H1 (cell line): ENCODE measurements around the gene STKLD1. TPM values are rescaled to one million over a fixed set of nuclear protein-coding genes. Genes with fewer than 3 reads are reported as not detected.

ENCODE experiments used
- CTCF ChIA-PET: fragments of 300-600 bp; sonication (Branson Sonifier 250); formaldehyde crosslinking; loops from one replicate; lab custom pipeline; 2021; ENCODE audit not compliant: partially characterized antibody; lab: Charles Lee
- POLR2A ChIA-PET: fragments of 300-600 bp; sonication (Branson Sonifier 250); formaldehyde crosslinking; loops from one replicate; lab custom pipeline; 2021; ENCODE audit warnings: inconsistent platforms; ENCODE audit not compliant: partially characterized antibody; lab: Charles Lee
- DNase-seq, 2 experiments: peaks; one replicate each; pipeline versions ENCODE4 v3.0.0 to v3.0.0-alpha.2; 2010 to 2022; ENCODE audit warnings: low spot score in 2 of 2, low read depth in 1 of 2, mixed read lengths in 1 of 2
- FAIRE-seq: peaks from 2 replicates; lab custom pipeline; 2011; peaks lifted over from hg19 to GRCh38; lab: Jason Lieb, UNC
- H2AFZ ChIP-seq: 2 replicates; pipeline ENCODE4 v1.8.1; 2012; ENCODE audit warnings: low read length, inconsistent platforms
- H2AK5ac ChIP-seq: 2 replicates; pipeline ENCODE4 v1.6.1; 2013; ENCODE audit warnings: low read depth, low read length
- H2BK120ac ChIP-seq: replicated peaks from 2 replicates; pipeline ENCODE3; 2013; ENCODE audit warnings: low read depth, low read length, inconsistent platforms
- H2BK12ac ChIP-seq: 2 replicates; pipeline ENCODE4 v1.6.1; 2013; ENCODE audit warnings: low read depth, low read length
- H2BK15ac ChIP-seq: 2 replicates; pipeline ENCODE4 v1.6.1; 2013; ENCODE audit warnings: low read length
- H2BK20ac ChIP-seq: 2 replicates; pipeline ENCODE4 v1.6.1; 2013; ENCODE audit warnings: low read length
- H2BK5ac ChIP-seq: 2 replicates; pipeline ENCODE4 v1.6.1; 2013; ENCODE audit warnings: low read depth, low read length
- H3K14ac ChIP-seq: 2 replicates; pipeline ENCODE4 v1.6.1; 2013; ENCODE audit warnings: inconsistent platforms; ENCODE audit not compliant: insufficient read length
- H3K18ac ChIP-seq: 2 replicates; pipeline ENCODE4 v1.6.1; 2013; ENCODE audit warnings: low read length; ENCODE audit errors: extremely low read depth
- H3K23ac ChIP-seq: 2 replicates; pipeline ENCODE4 v1.6.1; 2013; ENCODE audit warnings: inconsistent platforms; ENCODE audit not compliant: insufficient read length
- H3K23me2 ChIP-seq: 2 replicates; pipeline ENCODE4 v1.6.1; 2013; ENCODE audit warnings: low read depth, low read length
- H3K27ac ChIP-seq: 2 replicates; pipeline ENCODE4 v1.6.1; 2011; ENCODE audit warnings: low read depth, low read length, inconsistent platforms
- H3K27me3 ChIP-seq, 4 experiments: replicated peaks in 1 of 4; 1 replicate in 1 of 4; 2 replicates in 3 of 4; pipeline versions ENCODE4 v1.6.1 to v1.8.1; 2011 to 2013; ENCODE audit warnings: low read length in 3 of 4, mild to moderate bottlenecking in 3 of 4, inconsistent platforms in 2 of 4, mixed read lengths in 2 of 4, moderate library complexity in 1 of 4; ENCODE audit not compliant: control insufficient read depth in 3 of 4, insufficient read depth in 3 of 4; ENCODE audit errors: extremely low read depth in 1 of 4
- H3K36me3 ChIP-seq, 4 experiments: 2 replicates each; pipeline versions ENCODE4 v1.6.1 to v1.8.1; 2011 to 2013; ENCODE audit warnings: mild to moderate bottlenecking in 4 of 4, low read length in 3 of 4, moderate library complexity in 2 of 4, control low read depth in 1 of 4, inconsistent platforms in 1 of 4; ENCODE audit not compliant: insufficient read depth in 4 of 4, control insufficient read depth in 2 of 4
- H3K4ac ChIP-seq: replicated peaks from 2 replicates; pipeline ENCODE3; 2013; ENCODE audit warnings: low read length, low read depth, mixed read lengths, inconsistent platforms; ENCODE audit not compliant: insufficient read length
- H3K4me1 ChIP-seq, 4 experiments: replicated peaks in 1 of 4; 1 replicate in 1 of 4; 2 replicates in 3 of 4; pipeline versions ENCODE4 v1.6.1 to v1.8.1; 2011 to 2013; ENCODE audit warnings: low read length in 3 of 4, inconsistent platforms in 2 of 4, mixed read lengths in 1 of 4; ENCODE audit not compliant: insufficient read depth in 4 of 4, control insufficient read depth in 3 of 4
- H3K4me2 ChIP-seq, 2 experiments: 2 replicates each; pipeline versions ENCODE4 v1.6.1 to v1.8.1; 2011 to 2013; ENCODE audit warnings: low read depth in 2 of 2, low read length in 2 of 2, control low read depth in 1 of 2, inconsistent platforms in 1 of 2, mild to moderate bottlenecking in 1 of 2; ENCODE audit not compliant: insufficient read depth in 1 of 2
- H3K4me3 ChIP-seq, 4 experiments: fragments of 200-600, 300-600 bp in 1 of 4; sonication (generic), shearing (Covaris generic), sonication (Bioruptor Twin) in 1 of 4; 2 replicates each; pipeline versions ENCODE4 v1.5.1 to v1.8.1; 2011 to 2016; ENCODE audit warnings: low read length in 4 of 4, low read depth in 3 of 4, control low read depth in 2 of 4, inconsistent platforms in 2 of 4, mild to moderate bottlenecking in 2 of 4, mixed read lengths in 1 of 4, moderate library complexity in 1 of 4; ENCODE audit not compliant: insufficient read depth in 2 of 4; ENCODE audit errors: extremely low read depth in 1 of 4
- H3K56ac ChIP-seq: replicated peaks from 2 replicates; pipeline ENCODE3; 2013; ENCODE audit warnings: low read depth, mild to moderate bottlenecking, mixed read lengths, low read length, inconsistent platforms; ENCODE audit not compliant: insufficient read length
- H3K79me1 ChIP-seq: 2 replicates; pipeline ENCODE4 v1.6.1; 2013; ENCODE audit warnings: low read depth, low read length, control low read depth
- H3K79me2 ChIP-seq, 2 experiments: 2 replicates each; pipeline versions ENCODE4 v1.6.1 to v1.8.1; 2012 to 2013; ENCODE audit warnings: low read length in 2 of 2, mild to moderate bottlenecking in 2 of 2, inconsistent platforms in 1 of 2; ENCODE audit not compliant: insufficient read depth in 2 of 2, control insufficient read depth in 1 of 2
- H3K9ac ChIP-seq, 4 experiments: replicated peaks in 1 of 4; 1 replicate in 1 of 4; 2 replicates in 3 of 4; pipeline versions ENCODE4 v1.6.1 to v1.8.1; 2011 to 2013; ENCODE audit warnings: low read depth in 3 of 4, low read length in 3 of 4, control low read depth in 2 of 4, mild to moderate bottlenecking in 2 of 4, moderate library complexity in 2 of 4, inconsistent platforms in 1 of 4; ENCODE audit errors: extremely low read depth in 1 of 4
- H3K9me3 ChIP-seq, 2 experiments: 2 replicates each; pipeline versions ENCODE4 v1.6.1 to v1.8.1; 2012 to 2013; ENCODE audit warnings: mild to moderate bottlenecking in 2 of 2, moderate library complexity in 2 of 2, control low read depth in 1 of 2, inconsistent platforms in 1 of 2, low read depth in 1 of 2, low read length in 1 of 2, mixed read lengths in 1 of 2; ENCODE audit not compliant: insufficient read depth in 2 of 2
- H4K20me1 ChIP-seq, 2 experiments: replicated peaks in 1 of 2; 2 replicates each; pipeline versions ENCODE3 to v1.8.1; 2011 to 2013; ENCODE audit warnings: inconsistent platforms in 2 of 2, low read length in 2 of 2, mild to moderate bottlenecking in 1 of 2; ENCODE audit not compliant: insufficient read depth in 2 of 2, control insufficient read depth in 1 of 2
- H4K5ac ChIP-seq: 2 replicates; pipeline ENCODE4 v1.6.1; 2013; ENCODE audit warnings: low read length, low read depth, mixed read lengths, inconsistent platforms; ENCODE audit not compliant: insufficient read length
- H4K8ac ChIP-seq: 2 replicates; pipeline ENCODE4 v1.8.0; 2013; ENCODE audit warnings: mild to moderate bottlenecking, moderate library complexity, low read length, inconsistent platforms; ENCODE audit not compliant: insufficient read depth; ENCODE audit errors: extremely low read depth
- H4K91ac ChIP-seq: replicated peaks from 2 replicates; pipeline ENCODE3; 2013; ENCODE audit warnings: low read length, mixed read lengths, inconsistent platforms; ENCODE audit not compliant: insufficient read length
- CHD2 ChIP-seq: IDR thresholded peaks from 2 replicates; pipeline ENCODE4 v1.6.1; 2012; ENCODE audit warnings: low read length, improper control_type of control experiment
- EP300 ChIP-seq, 2 experiments: IDR thresholded peaks; 1 replicate in 1 of 2; 2 replicates in 1 of 2; pipeline ENCODE4 v1.6.1; 2011 to 2012; ENCODE audit warnings: low read depth in 2 of 2, low read length in 2 of 2, mild to moderate bottlenecking in 2 of 2, borderline replicate concordance in 1 of 2, inconsistent platforms in 1 of 2, moderate library complexity in 1 of 2
- JUND ChIP-seq: IDR thresholded peaks from 2 replicates; pipeline ENCODE4 v1.6.1; 2011; ENCODE audit warnings: mild to moderate bottlenecking, improper control_type of control experiment, low read length
- POU5F1 ChIP-seq: IDR thresholded peaks from 2 replicates; pipeline ENCODE4 v1.6.1; 2011; ENCODE audit warnings: low read depth, mild to moderate bottlenecking, low read length, moderate library complexity
- RAD21 ChIP-seq, 2 experiments: IDR thresholded peaks in 1 of 2; conservative IDR thresholded peaks in 1 of 2; 2 replicates each; pipeline ENCODE4 v1.6.1; 2011; ENCODE audit warnings: low read depth in 2 of 2, low read length in 2 of 2, improper control_type of control experiment in 1 of 2, inconsistent platforms in 1 of 2, mild to moderate bottlenecking in 1 of 2, moderate library complexity in 1 of 2
- RFX5 ChIP-seq: IDR thresholded peaks from 2 replicates; pipeline ENCODE4 v1.6.1; 2011; ENCODE audit warnings: low read depth, low read length, improper control_type of control experiment, borderline replicate concordance
- SIX5 ChIP-seq: IDR thresholded peaks from 2 replicates; pipeline ENCODE4 v1.6.1; 2011; ENCODE audit warnings: mild to moderate bottlenecking, low read depth, low read length
- SP2 ChIP-seq: IDR thresholded peaks from 2 replicates; pipeline ENCODE4 v1.6.1; 2012; ENCODE audit warnings: mild to moderate bottlenecking, low read length, inconsistent platforms
- SRF ChIP-seq: IDR thresholded peaks from 2 replicates; pipeline ENCODE4 v1.6.1; 2011; ENCODE audit warnings: mild to moderate bottlenecking, low read depth, low read length, moderate library complexity
- TAF7 ChIP-seq: optimal IDR thresholded peaks from 2 replicates; pipeline ENCODE3; 2011; ENCODE audit warnings: low read depth, mild to moderate bottlenecking, inconsistent platforms, low read length, moderate library complexity, borderline replicate concordance
- ZNF274 ChIP-seq: IDR thresholded peaks from 2 replicates; pipeline ENCODE4 v1.7.0; 2012; ENCODE audit warnings: low read length, borderline replicate concordance; ENCODE audit errors: extremely low read depth
- WGBS, 2 experiments: shearing (Covaris generic) in 1 of 2; methylation state at CpG; one replicate each; pipeline versions ENCODE4 v1.1.6 to v1.1.7; 2013 to 2015; ENCODE audit warnings: low lambda C conversion rate in 2 of 2, mixed read lengths in 2 of 2, inconsistent platforms in 1 of 2, low coverage in 1 of 2, missing lambda C conversion rate in 1 of 2; ENCODE audit not compliant: insufficient replicate concordance in 2 of 2, insufficient coverage in 1 of 2, insufficient read length in 1 of 2; ENCODE audit errors: extremely low coverage in 1 of 2, missing lambda C conversion rate in 1 of 2; 5-methylcytosine and 5-hydroxymethylcytosine counted together
- polyA plus RNA-seq, 7 experiments: library from polyadenylated mRNA; depleted of rRNA in 3 of 7; stranded (reverse) in 5 of 7; unstranded in 2 of 7; fragments of >200 nt in 5 of 7; fragments of 200-250 nt in 2 of 7; gene quantifications; 1 replicate in 5 of 7; 2 replicates in 1 of 7; 4 replicates in 1 of 7; pipeline versions ENCODE4 v1.2.1 to v1.2.3, GENCODE V29; 2011 to 2013; ENCODE audit warnings: missing spikeins in 2 of 7, mixed read lengths in 2 of 7
- total RNA-seq: library from RNA; stranded (reverse); fragmentation: NEBNext Ultra II Directional; extraction: Animal tissue kit (Norgen Biotek cat#: 25700); gene quantifications from 2 replicates; pipeline ENCODE4 v1.2.1, GENCODE V29; 2021
- TF ChIP-seq, protein P1 (sequence below): IDR thresholded peaks from 2 replicates; pipeline ENCODE4 v1.6.1; 2012; ENCODE audit warnings: low read length, inconsistent platforms

Gene STKLD1
- total and polyA plus RNA-seq, 2 of the 8 experiments (the other 6 are each of a cell fraction or from before 2014, with no cell fraction given) = 0.26 TPM; not detected in 1

DNA sequence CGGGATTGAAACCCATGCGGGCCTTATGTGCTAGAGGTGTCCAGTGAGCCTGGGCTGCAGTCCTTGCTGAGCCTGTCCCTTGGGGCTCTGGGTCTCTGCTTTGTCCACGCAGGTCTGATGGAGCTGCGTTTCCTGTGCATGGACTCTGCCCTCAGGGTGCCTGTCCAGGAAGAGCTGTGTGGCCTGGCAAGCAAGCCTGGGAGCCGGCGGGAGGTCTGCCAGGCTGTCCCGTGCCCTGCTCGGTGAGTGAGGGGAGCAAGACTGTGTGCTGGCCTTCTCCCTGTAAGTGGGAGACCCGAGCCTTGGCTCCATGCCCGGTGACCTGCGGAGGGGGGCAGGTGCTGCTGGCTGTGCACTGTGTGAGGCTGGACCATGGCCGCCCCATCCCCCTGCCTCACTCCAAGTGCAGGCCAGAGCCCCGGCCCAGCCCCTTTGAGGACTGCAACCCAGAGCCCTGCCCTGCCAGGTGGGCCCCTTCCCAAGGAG, 72.4 kb downstream of the STKLD1 start:
- no peak overlapping the region for H3K14ac ChIP-seq
- H4K91ac ChIP-seq = no peak overlapping the region
- H2BK20ac ChIP-seq = no peak overlapping the region
- no peak overlapping the region for H4K5ac ChIP-seq
- H4K20me1 ChIP-seq = peaks cover 0 to 3% of the 10 kb centered on the region in 2 experiments
- no peaks in the 10 kb centered on the region for H3K9me3 ChIP-seq
- no peak overlapping the region for H3K18ac ChIP-seq
- H3K36me3 ChIP-seq = no peaks in the 10 kb centered on the region
- H2BK120ac ChIP-seq = no peak overlapping the region
- no peak overlapping the region for H2BK12ac ChIP-seq
- no peaks in the 10 kb centered on the region for H3K4me1 ChIP-seq
- H3K79me1 ChIP-seq = no peaks in the 10 kb centered on the region
- ChIA-PET POLR2A (interaction anchor here (1.3 kb wide), 1 partner anchor 15 kb away, joined by 3 read pairs; no protein-coding TSS in a partner anchor), CTCF (interaction anchor here (0.7 to 7.2 kb wide), 4 partner anchors 7 to 297 kb away, joined by 3 to 64 read pairs (median 3); no protein-coding TSS in a partner anchor)
- H3K56ac ChIP-seq = no peak overlapping the region
- DNase-seq = no peak
- WGBS, 2 experiments = 85% methylated on average over 12 of the region's 13 CpGs; no CpG with 5 or more reads in 1 of the 2 experiments
- no peak for FAIRE-seq
- H2BK15ac ChIP-seq = no peak overlapping the region
- H2AK5ac ChIP-seq = no peak overlapping the region
- no peaks in the 10 kb centered on the region for H3K23me2 ChIP-seq
- H2AFZ ChIP-seq = no peak overlapping the region
- no peak overlapping the region for H3K23ac ChIP-seq
- no peak overlapping the region for H3K9ac ChIP-seq
- no peak overlapping the region for H2BK5ac ChIP-seq
- H3K27ac ChIP-seq = no peak overlapping the region
- H3K4ac ChIP-seq = no peak overlapping the region
- no peak overlapping the region; the same call in 1 of the 2 replicates for H4K8ac ChIP-seq
- no peaks in the 10 kb centered on the region for H3K79me2 ChIP-seq
- H3K4me3 ChIP-seq = no peak overlapping the region
- H3K4me2 ChIP-seq = no peak overlapping the region
- no peaks in the 10 kb centered on the region; a peak in 1 of 7 replicates for H3K27me3 ChIP-seq
- TF ChIP-seq SIX5 = no peak
- no peak for TF ChIP-seq TAF7
- no peak for TF ChIP-seq SP2
- TF ChIP-seq EP300 (IDR thresholded peaks at IDR 0.05; ENCODE audit: borderline replicate concordance in 1 of 2, low read depth in 2 of 2, low read length in 2 of 2) = no peak
- TF ChIP-seq JUND = no peak
- no peak for TF ChIP-seq RAD21 (IDR thresholded peaks at IDR 0.05 in 1 of 2, conservative IDR thresholded peaks at IDR 0.05 in 1 of 2; ENCODE audit: low read depth in 2 of 2, low read length in 2 of 2)
- no peak for TF ChIP-seq RFX5
- TF ChIP-seq ZNF274 = no peak
- TF ChIP-seq SRF = no peak
- TF ChIP-seq, protein P1, sequence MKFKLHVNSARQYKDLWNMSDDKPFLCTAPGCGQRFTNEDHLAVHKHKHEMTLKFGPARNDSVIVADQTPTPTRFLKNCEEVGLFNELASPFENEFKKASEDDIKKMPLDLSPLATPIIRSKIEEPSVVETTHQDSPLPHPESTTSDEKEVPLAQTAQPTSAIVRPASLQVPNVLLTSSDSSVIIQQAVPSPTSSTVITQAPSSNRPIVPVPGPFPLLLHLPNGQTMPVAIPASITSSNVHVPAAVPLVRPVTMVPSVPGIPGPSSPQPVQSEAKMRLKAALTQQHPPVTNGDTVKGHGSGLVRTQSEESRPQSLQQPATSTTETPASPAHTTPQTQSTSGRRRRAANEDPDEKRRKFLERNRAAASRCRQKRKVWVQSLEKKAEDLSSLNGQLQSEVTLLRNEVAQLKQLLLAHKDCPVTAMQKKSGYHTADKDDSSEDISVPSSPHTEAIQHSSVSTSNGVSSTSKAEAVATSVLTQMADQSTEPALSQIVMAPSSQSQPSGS = no peak
- TF ChIP-seq CHD2 = no peak
- TF ChIP-seq POU5F1 = no peak
